Muscle of back (tissue), 13 donors: Measurements from ENCODE around the gene ADORA3. TPM values are rescaled to one million over a fixed set of nuclear protein-coding genes. Genes with fewer than 3 reads are reported as not detected.
"Not testable (repeated sequence)": the region's sequence is repeated elsewhere in the genome, so short reads cannot be mapped to it uniquely, and the experiment has no call there.

Experiments used
- DNase-seq, 3 donors: peaks; one replicate each; pipeline versions ENCODE4 v3.0.0 to v3.0.0-alpha.2; 2013
- long read RNA-seq, 9 donors: transcript quantifications; one replicate each; lab custom pipeline, GENCODE V29; 2026
- polyA plus RNA-seq, 10 donors: library from polyadenylated mRNA; unstranded; fragments of 120-200 nt; gene quantifications; one replicate each; pipeline ENCODE4 v1.2.1, GENCODE V29; 2013; ENCODE audit not compliant: insufficient read length in 10 of 10

ADORA3 gene
- 1 to 10 TPM in 1 of 10 donors, under 1 TPM in 9; 0.36 to 1.0 (median 0.74) TPM for polyA plus RNA-seq
- long read RNA-seq, donor 1, result 0 reads
- long read RNA-seq, donor 2, partial matches to known transcripts, result 0 of 1 reads
- long read RNA-seq, donor 2, other reads (novel, unspliced or antisense), result 0 of 1 reads
- long read RNA-seq, donor 3, result 0 reads
- long read RNA-seq, donor 4, result 0 reads
- long read RNA-seq, donor 5, partial matches to known transcripts, result 0 of 1 reads
- long read RNA-seq, donor 5, other reads (novel, unspliced or antisense), result 0 of 1 reads
- long read RNA-seq, donor 6, result 0 reads
- long read RNA-seq, donor 7, result 0 reads
- long read RNA-seq, donor 8, result 0 reads
- long read RNA-seq, donor 9, result 0 reads

GRCh38 chr1:111503585-111504060 lies at the start of gene ADORA3, which contains the start of gene TMIGD3:
Gene ADORA3 (minus strand): TSS chr1:111503633. CDS start chr1:111503354, 279 bp downstream.
Gene TMIGD3 (minus strand): TSS chr1:111503633. CDS start chr1:111503354, 279 bp downstream.
- DNase-seq, result peak in 1 of 3 donors; percentile 34

DNA sequence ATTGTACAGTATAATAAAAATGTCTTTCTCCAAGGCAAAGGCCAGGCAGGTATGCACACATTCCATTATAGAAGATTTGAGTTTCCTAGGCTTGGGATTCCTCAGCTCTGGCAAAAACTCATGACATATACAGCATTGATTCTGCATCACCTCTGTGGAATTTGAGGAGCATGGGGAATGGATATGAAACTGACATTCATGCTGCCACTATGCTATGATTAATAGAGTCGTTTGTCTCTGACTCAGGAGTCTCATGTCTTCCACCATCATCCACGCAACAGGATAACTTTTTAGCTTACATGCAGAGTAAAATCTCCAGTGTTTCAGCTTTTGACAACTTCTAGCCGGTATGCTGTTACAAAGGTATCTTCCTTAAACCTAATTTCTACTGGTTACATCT lies 49.8 kb upstream of the ADORA3 start:
- peak in 1 of 3 donors; percentile 71 for DNase-seq

DNA sequence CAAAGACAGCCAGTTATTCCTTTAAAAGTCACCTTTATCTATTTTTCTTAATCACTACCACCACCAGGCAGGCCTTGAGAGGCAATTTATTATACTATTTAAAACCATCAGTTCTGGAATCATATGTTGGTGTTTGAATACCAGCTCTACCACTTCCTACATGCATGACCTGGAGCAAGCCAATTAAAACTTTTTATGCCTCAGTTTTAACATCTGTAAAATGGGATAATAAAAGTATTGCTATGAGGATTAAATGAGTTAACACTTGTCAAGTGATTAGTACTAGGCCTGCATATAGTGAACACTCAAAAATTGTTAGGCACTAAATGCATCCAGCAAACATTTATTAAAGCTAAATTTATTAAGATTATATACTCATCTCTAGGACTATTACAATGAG lies 49.2 kb upstream of the ADORA3 start:
- no peak for DNase-seq

DNA sequence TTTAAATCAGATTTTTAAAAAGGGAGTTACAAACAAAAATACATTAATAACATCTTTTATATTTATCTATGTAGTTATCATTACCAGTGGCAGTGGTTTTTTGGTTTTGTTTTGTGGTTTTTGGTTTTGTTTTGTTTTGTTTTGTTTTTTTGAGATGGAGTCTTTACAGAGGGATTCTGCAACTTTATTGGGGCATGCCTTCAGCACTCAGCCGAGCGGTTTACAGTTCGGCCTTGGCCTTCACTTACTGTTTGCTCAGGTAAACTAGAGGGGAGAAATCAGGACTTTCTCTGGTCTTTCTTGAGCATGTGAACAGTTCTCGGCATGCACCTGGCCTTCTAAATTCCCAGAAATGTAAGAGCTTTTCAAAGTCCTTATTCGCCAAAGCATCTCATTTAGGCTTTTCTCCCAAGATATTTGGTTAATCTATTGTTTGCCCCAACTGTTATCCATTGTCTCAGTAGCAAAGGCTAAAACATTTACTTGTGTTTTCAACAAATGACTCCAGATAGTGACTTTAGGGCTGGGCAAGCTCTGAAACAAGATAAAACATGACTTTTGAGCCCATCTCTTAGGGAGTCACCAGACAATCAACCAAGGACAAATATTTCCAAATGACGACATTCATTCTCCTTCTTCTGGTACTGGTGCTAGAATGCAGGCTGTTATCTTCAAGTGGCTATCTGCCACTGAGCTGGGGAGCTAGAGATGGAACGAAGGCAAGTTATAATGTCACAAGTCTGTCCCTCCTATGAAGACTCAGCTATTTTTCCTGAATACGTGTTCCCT lies 48.4 kb upstream of the ADORA3 start:
- no peak for DNase-seq

- not testable (repeated sequence) for DNase-seq
Observed at GRCh38 chr1:111547786-111548185, 44.4 kb upstream of the ADORA3 start.

DNA sequence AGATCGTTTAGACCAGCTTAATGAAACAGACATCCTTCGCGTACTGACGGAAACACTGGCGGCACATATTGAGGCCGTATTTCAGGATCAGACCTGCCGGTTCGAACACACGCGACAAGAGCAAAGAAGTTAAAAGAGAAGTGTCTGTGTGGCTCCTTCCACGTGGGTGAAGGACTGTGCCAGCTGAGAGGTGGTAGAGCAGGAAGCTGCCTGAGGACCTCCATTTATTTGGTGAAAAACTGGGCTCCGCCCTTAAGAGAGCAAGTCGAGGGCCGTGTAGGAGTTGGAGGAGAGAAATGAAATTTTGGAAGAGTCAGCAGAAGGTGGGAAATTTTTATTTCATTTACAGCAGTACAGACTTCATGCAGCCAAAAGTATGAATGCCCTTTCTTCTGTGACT lies 38.8 kb upstream of the ADORA3 start:
- DNase-seq, result no peak

- no peak for DNase-seq
Observed at GRCh38 chr1:111541721-111542120, 38.3 kb upstream of the ADORA3 start.

- no peak for DNase-seq
Observed at GRCh38 chr1:111540928-111541327, 37.5 kb upstream of the ADORA3 start.

GRCh38 chr1:111538343-111539025 lies 35.1 kb upstream of the ADORA3 start:
- peak in 1 of 3 donors; percentile 35 for DNase-seq

DNA sequence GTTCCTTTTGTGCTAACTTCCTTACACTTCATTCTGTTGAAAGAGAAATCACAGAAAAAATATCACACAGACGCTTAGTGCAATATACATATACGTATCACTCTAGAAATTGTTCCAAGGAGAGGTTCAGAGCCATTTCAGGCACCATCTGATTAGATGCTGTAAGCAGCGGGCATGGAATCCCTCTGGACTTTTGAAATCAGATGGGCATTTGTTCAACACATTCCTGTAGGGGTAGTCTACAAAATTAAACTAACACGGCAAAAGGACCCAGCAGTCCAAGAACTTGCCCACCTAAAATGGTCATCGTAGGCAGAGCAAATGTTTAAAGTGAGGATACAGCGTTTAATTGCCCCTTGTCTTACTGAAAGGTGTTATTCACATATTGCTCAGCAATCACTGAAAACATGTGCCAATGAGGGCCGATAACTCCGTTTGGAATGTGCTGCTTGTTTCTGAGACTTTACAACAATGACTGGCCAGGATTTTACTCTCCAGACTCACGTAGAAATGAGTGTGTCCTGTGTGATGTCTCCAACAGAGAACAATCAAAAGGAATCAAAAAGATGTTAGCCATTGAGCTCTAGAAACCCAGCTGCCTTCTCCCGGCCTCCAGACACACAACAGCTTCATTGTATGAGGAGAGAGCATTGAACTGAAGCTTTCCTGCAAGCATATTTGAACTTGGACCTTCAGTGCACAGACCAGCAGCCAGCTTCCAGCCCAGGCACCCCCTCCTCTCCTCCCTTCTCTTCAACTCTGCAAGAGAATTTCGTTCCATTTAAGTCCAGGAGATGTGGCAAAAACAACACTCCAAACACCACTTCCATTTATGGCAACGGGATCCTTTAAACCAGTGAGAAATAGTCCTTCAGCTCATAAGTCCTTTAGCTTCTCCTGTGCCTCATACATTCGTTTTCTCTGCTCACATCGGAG lies 32.1 kb upstream of the ADORA3 start:
- DNase-seq, result no peak

GRCh38 chr1:111520053-111520452 lies 16.6 kb upstream of the ADORA3 start:
- no peak for DNase-seq

GRCh38 chr1:111517469-111518225 lies 14.2 kb upstream of the ADORA3 start:
- no peak for DNase-seq

GRCh38 chr1:111516005-111516535 lies 12.6 kb upstream of the ADORA3 start:
- peak; percentile 18 to 70 (median 38) for DNase-seq

DNA sequence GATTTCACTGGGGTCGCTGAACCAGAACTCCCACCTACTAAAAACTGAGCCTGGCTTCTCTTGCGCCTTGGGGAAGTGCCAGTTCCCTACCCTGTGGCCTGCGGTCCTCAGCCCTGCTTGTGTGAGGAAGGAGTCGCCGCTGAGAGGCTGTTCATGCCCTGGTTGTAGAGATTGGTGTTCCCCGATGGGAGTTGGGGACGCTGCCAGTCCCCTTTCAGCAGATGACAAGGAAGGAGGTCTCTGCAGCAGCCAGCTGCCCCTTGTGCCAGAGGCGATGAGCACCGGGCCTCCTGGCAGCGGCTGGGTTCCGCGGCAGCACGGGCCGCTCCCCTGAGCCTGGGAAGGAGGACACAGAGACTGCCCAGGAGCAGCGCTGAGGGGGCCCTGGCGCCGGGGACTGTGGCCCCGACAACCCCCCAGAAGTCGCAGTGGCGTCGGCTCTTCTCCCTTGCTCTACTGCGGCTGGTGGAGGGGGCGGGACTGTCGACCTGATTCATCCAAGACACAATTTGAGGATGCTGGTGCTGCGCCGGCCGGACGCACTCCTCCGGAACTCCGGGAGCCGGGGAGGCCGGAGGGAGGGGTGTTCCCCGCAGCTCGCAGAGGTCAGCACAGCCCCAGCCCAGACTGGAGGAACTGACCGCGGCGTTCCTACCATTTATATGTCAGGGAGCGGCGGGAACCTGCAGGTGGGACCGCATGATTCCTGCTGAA lies 12.0 kb upstream of the ADORA3 start:
- peak; percentile 25 to 72 (median 31) for DNase-seq

- no peak for DNase-seq
Observed at GRCh38 chr1:111513410-111514020, 10.1 kb upstream of the ADORA3 start.

DNA sequence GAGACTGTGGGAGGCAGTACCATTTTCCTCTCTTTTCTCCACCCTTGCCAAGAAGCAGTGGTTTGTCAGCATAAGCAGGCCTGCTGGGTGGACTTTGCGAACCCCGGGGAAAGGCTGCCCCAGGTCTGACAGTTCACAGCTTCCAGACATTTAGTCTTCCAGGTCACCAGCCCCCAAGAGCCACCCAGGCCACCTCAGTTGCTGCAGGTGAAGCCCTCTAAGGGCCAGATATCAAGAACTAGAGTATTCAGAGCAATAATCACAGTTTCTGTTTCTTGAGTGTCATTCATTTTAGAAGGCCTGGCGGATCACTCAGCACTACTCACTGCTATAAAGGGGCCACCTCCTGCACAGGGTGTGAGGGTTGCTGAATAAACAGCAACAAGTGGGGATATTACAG lies 9.5 kb upstream of the ADORA3 start:
- DNase-seq, result no peak

- no peak for DNase-seq
Observed at GRCh38 chr1:111512132-111512889, 8.9 kb upstream of the ADORA3 start.

GRCh38 chr1:111511370-111511769 lies 7.9 kb upstream of the ADORA3 start:
- DNase-seq, result no peak
